SU-DHL-6 (cell line): ENCODE results near the gene PRTN3.

Experiments used
- EZH2phosphoT487 ChIP-seq: fragments of 200-600 bp; sonication (generic), shearing (Covaris generic); conservative IDR thresholded peaks from 2 replicates; pipeline ENCODE4 v1.6.1; 2018; ENCODE audit warnings: mild to moderate bottlenecking, antibody characterized with exemption, low read length, moderate library complexity, mixed read lengths
- TF ChIP-seq, protein P1 (sequence below): fragments of 200-600 bp; sonication (generic); IDR thresholded peaks from one replicate; pipeline ENCODE4 v1.5.1; 2017; ENCODE audit warnings: antibody characterized with exemption, mild to moderate bottlenecking, low read length, moderate library complexity; ENCODE audit not compliant: insufficient read depth, poor library complexity, severe bottlenecking

DNA sequence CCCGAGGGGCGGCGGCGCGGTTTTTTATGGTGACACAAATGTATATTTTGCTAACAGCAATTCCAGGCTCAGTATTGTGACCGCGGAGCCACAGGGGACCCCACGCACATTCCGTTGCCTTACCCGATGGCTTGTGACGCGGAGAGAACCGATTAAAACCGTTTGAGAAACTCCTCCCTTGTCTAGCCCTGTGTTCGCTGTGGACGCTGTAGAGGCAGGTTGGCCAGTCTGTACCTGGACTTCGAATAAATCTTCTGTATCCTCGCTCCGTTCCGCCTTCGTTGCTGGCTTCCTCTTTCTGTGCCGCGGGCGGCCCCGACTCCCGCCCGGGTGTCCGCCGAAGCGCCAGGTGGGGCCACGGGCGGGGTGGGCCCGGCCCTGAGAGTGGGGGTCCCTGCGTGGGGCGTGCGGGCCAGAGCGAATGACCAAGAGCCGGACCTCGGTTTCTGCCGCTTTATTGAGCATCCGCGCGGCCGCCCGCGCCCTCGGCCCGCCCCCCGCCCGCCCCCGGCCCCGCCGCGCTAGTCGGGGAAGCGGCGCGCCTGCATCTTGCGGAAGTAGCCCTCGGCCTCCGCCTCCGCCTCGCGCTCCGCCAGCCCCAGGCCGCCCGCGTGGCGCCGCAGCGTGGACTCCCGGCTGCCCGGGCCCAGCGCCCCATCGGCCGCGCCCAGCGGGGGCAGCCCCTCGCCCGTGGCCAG is 28.6 kb upstream of the PRTN3 start:
- TF ChIP-seq, protein P1, sequence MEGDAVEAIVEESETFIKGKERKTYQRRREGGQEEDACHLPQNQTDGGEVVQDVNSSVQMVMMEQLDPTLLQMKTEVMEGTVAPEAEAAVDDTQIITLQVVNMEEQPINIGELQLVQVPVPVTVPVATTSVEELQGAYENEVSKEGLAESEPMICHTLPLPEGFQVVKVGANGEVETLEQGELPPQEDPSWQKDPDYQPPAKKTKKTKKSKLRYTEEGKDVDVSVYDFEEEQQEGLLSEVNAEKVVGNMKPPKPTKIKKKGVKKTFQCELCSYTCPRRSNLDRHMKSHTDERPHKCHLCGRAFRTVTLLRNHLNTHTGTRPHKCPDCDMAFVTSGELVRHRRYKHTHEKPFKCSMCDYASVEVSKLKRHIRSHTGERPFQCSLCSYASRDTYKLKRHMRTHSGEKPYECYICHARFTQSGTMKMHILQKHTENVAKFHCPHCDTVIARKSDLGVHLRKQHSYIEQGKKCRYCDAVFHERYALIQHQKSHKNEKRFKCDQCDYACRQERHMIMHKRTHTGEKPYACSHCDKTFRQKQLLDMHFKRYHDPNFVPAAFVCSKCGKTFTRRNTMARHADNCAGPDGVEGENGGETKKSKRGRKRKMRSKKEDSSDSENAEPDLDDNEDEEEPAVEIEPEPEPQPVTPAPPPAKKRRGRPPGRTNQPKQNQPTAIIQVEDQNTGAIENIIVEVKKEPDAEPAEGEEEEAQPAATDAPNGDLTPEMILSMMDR = no peak
- TF ChIP-seq EZH2phosphoT487 = no peak
